RWPE2 (cell line): ENCODE measurements around the gene TXNDC11.

Source experiments
- ATAC-seq: fragments of 200-7000 bp; cut with Tn5 transposase; 3 replicates; pipeline ENCODE4 v1.9.1; 2021; ENCODE audit warnings: low read depth
- DNase-seq: peaks from one replicate; pipeline ENCODE4 v3.0.0-alpha.2; 2020; ENCODE audit warnings: low spot score
- H3K27ac ChIP-seq: fragments of 450-650 bp; 2 replicates; pipeline ENCODE4 v1.5.1; 2017; ENCODE audit warnings: mild to moderate bottlenecking; ENCODE audit not compliant: poor library complexity, severe bottlenecking
- H3K27me3 ChIP-seq: fragments of 250-450 bp; sonication (Bioruptor Pico); 2 replicates; pipeline ENCODE4 v1.5.1; 2021; ENCODE audit warnings: mild to moderate bottlenecking, moderate library complexity; ENCODE audit not compliant: insufficient read depth, poor library complexity, severe bottlenecking
- H3K36me3 ChIP-seq: fragments of 250-450 bp; sonication (Bioruptor Pico); 2 replicates; pipeline ENCODE4 v1.5.1; 2020; ENCODE audit warnings: low read depth, mild to moderate bottlenecking, moderate library complexity
- H3K4me1 ChIP-seq: fragments of 250-450 bp; sonication (Bioruptor Pico); 2 replicates; pipeline ENCODE4 v1.5.1; 2021; ENCODE audit warnings: mild to moderate bottlenecking, moderate library complexity; ENCODE audit not compliant: insufficient read depth, poor library complexity, severe bottlenecking
- H3K4me3 ChIP-seq: fragments of 250-450 bp; sonication (Bioruptor Pico); 2 replicates; pipeline ENCODE4 v1.5.1; 2021; ENCODE audit warnings: mild to moderate bottlenecking, moderate library complexity; ENCODE audit not compliant: severe bottlenecking
- H3K9me3 ChIP-seq: fragments of 250-450 bp; sonication (Bioruptor Pico); 2 replicates; pipeline ENCODE4 v1.5.1; 2021; ENCODE audit warnings: mild to moderate bottlenecking, moderate library complexity; ENCODE audit not compliant: severe bottlenecking
- CTCF ChIP-seq: fragments of 450-650 bp; IDR thresholded peaks from one replicate; pipeline ENCODE4 v1.5.1; 2017; ENCODE audit warnings: mild to moderate bottlenecking, moderate library complexity; ENCODE audit not compliant: poor library complexity, severe bottlenecking

The TXNDC11 gene

GRCh38 chr16:11639925-11640899, 102.4 kb downstream of the TXNDC11 start:
- Histone ChIP-seq H3K9me3 (no peaks in the 10 kb centered on the region), H3K27ac (peak overlapping the region; percentile 84), H3K36me3 (no peaks in the 10 kb centered on the region), H3K4me3 (no peak overlapping the region), H3K4me1 (peaks cover 23% of the 10 kb centered on the region), H3K27me3 (no peaks in the 10 kb centered on the region)
- no peak for TF ChIP-seq CTCF
- peak; percentile 76 for ATAC-seq
- DNase-seq, result peak; percentile 88

- no peaks in the 10 kb centered on the region for H3K27me3 ChIP-seq
- peak overlapping the region; percentile 84 for H3K27ac ChIP-seq
- no peaks in the 10 kb centered on the region for H3K36me3 ChIP-seq
- H3K4me3 ChIP-seq, result no peak overlapping the region
- ATAC-seq (no peak), DNase-seq (no peak)
- H3K9me3 ChIP-seq, result no peaks in the 10 kb centered on the region
- TF ChIP-seq CTCF, result no peak
- peaks cover 23% of the 10 kb centered on the region for H3K4me1 ChIP-seq
Observed at GRCh38 chr16:11639008-11639562, 103.6 kb downstream of the TXNDC11 start.

- no peak overlapping the region for H3K4me3 ChIP-seq
- H3K4me1 ChIP-seq, result peaks cover 23% of the 10 kb centered on the region
- H3K9me3 ChIP-seq, result no peaks in the 10 kb centered on the region
- no peak overlapping the region for H3K27ac ChIP-seq
- ATAC-seq, result no peak
- TF ChIP-seq CTCF, result no peak
- no peaks in the 10 kb centered on the region for H3K36me3 ChIP-seq
- DNase-seq, result no peak
- H3K27me3 ChIP-seq, result no peaks in the 10 kb centered on the region
Observed at GRCh38 chr16:11638140-11638539, 104.5 kb downstream of the TXNDC11 start.

- ATAC-seq, result no peak
- H3K27me3 ChIP-seq, result no peaks in the 10 kb centered on the region
- no peaks in the 10 kb centered on the region for H3K9me3 ChIP-seq
- no peaks in the 10 kb centered on the region for H3K36me3 ChIP-seq
- no peak overlapping the region for H3K4me3 ChIP-seq
- H3K4me1 ChIP-seq, result peaks cover 23% of the 10 kb centered on the region
- peak overlapping the region; percentile 24 for H3K27ac ChIP-seq
- no peak for TF ChIP-seq CTCF
- DNase-seq, result no peak
Observed at GRCh38 chr16:11637320-11637719, 105.3 kb downstream of the TXNDC11 start.
